Suprapubic skin (tissue), 4 donors: ENCODE data around the gene OXTR. TPM values are rescaled to one million over a fixed set of nuclear protein-coding genes. Genes with fewer than 3 reads are reported as not detected.
A peak's percentile ranks its signal among the peaks of the same experiment; 100 is the strongest.

ENCODE experiments used
- DNase-seq, 2 donors: peaks; one replicate each; pipeline ENCODE4 v3.0.0-alpha.2; 2019; ENCODE audit warnings: low spot score in 2 of 2
- H3K27ac ChIP-seq: fragments of 200-600 bp; sonication (generic); one replicate; pipeline ENCODE4 v1.5.1; 2019
- H3K27me3 ChIP-seq: fragments of 200-600 bp; sonication (generic); one replicate; pipeline ENCODE4 v1.5.1; 2019
- H3K36me3 ChIP-seq: fragments of 200-600 bp; sonication (generic); one replicate; pipeline ENCODE4 v1.5.1; 2019
- H3K4me1 ChIP-seq: fragments of 200-600 bp; sonication (generic); one replicate; pipeline ENCODE4 v1.5.1; 2019
- H3K4me3 ChIP-seq: fragments of 200-600 bp; sonication (generic); one replicate; pipeline ENCODE4 v1.5.1; 2019; ENCODE audit warnings: mild to moderate bottlenecking
- H3K9me3 ChIP-seq: fragments of 200-600 bp; sonication (generic); one replicate; pipeline ENCODE4 v1.5.1; 2019
- EP300 ChIP-seq: sonication (generic); formaldehyde crosslinking; IDR thresholded peaks from one replicate; pipeline ENCODE4 v1.6.1; 2017; ENCODE audit warnings: antibody characterized with exemption
- POLR2A ChIP-seq, 2 donors: fragments of 450-650 bp; IDR thresholded peaks; one replicate each; pipeline ENCODE4 v1.6.1; 2017; ENCODE audit warnings: antibody characterized with exemption in 2 of 2, mild to moderate bottlenecking in 2 of 2, moderate library complexity in 2 of 2
- POLR2AphosphoS5 ChIP-seq, 3 donors: sonication (generic); formaldehyde crosslinking; IDR thresholded peaks; one replicate each; pipeline ENCODE4 v1.6.1; 2017; ENCODE audit warnings: antibody characterized with exemption in 3 of 3
- WGBS: methylation state at CpG from one replicate; pipeline ENCODE4 v1.1.5; 2018; 5-methylcytosine and 5-hydroxymethylcytosine counted together
- total RNA-seq, 4 donors: library from RNA; depleted of rRNA; stranded (reverse); fragments of >200 nt; gene quantifications; one replicate each; pipeline ENCODE4 v1.1.0, GENCODE V29; 2016
- TF ChIP-seq, protein P1 (sequence below), 2 donors: fragments of 200-600 bp in 1 of 2; fragments of 450-650 bp in 1 of 2; sonication (generic) in 1 of 2; IDR thresholded peaks; one replicate each; pipeline ENCODE4 v1.5.1; 2016 to 2019; ENCODE audit warnings: antibody characterized with exemption in 2 of 2, mild to moderate bottlenecking in 1 of 2, moderate library complexity in 1 of 2

Gene OXTR
- total RNA-seq, 4 donors from 2014 or later: 0.08 to 0.31 TPM; not detected in 2

DNA sequence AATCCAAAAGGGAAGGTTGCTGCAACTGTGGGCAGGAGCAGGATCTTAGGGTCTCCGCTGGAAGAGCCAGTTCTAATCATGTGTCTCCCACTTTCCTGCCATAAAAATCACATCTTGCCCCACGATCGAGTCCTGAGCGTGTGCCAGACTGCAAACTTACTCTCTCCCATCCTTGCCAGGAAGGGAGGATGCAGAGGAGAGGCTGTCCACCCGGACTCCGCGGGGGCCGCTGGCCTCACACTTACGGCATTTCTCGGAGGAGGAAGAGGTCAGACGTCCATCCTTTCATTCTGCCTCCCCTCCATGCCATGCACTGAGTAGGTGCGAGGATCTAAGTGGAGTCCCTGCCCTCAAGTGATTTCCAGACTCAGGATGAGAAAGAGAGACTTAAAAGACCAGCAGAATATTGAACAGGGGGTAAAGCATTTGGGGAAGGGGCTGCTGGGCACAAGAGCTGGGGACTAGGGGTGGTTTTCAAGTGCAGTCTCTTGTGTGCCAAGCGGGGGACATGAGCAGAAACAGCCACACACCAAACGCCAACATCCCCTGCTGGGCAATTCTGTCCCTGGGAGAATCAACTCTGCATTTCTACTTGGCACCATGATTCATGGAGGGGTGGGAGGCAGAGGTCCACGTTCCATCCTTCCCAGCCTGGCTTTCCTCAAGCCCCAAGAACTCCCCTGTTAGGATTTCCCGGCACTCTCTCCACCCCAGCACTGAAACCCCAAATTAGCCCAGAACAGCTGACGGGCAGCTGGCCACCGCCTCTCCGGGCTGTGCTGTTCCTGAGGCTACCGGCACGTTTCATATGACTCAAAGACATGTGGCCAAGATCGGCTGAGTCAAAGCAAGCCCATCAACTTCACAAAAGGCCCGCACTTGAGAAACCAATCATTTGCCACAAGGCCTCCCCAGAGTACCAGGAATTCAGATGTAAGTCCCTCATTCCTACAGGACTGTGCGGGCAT, 11.6 kb downstream of the OXTR start:
- peak in 1 of 2 donors; percentile 48 for DNase-seq
- no peak for TF ChIP-seq POLR2A (IDR thresholded peaks at IDR 0.05)
- no peak for TF ChIP-seq POLR2AphosphoS5 (IDR thresholded peaks at IDR 0.05)
- TF ChIP-seq, protein P1, sequence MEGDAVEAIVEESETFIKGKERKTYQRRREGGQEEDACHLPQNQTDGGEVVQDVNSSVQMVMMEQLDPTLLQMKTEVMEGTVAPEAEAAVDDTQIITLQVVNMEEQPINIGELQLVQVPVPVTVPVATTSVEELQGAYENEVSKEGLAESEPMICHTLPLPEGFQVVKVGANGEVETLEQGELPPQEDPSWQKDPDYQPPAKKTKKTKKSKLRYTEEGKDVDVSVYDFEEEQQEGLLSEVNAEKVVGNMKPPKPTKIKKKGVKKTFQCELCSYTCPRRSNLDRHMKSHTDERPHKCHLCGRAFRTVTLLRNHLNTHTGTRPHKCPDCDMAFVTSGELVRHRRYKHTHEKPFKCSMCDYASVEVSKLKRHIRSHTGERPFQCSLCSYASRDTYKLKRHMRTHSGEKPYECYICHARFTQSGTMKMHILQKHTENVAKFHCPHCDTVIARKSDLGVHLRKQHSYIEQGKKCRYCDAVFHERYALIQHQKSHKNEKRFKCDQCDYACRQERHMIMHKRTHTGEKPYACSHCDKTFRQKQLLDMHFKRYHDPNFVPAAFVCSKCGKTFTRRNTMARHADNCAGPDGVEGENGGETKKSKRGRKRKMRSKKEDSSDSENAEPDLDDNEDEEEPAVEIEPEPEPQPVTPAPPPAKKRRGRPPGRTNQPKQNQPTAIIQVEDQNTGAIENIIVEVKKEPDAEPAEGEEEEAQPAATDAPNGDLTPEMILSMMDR (IDR thresholded peaks at IDR 0.05): no peak
- no peak for TF ChIP-seq EP300
- Histone ChIP-seq H3K27ac (no peak overlapping the region), H3K4me3 (no peak overlapping the region), H3K36me3 (no peaks in the 10 kb centered on the region), H3K4me1 (peaks cover 2% of the 10 kb centered on the region), H3K9me3 (no peaks in the 10 kb centered on the region), H3K27me3 (no peaks in the 10 kb centered on the region)
- WGBS: 72% methylated on average over 24 of the region's 24 CpGs

DNA sequence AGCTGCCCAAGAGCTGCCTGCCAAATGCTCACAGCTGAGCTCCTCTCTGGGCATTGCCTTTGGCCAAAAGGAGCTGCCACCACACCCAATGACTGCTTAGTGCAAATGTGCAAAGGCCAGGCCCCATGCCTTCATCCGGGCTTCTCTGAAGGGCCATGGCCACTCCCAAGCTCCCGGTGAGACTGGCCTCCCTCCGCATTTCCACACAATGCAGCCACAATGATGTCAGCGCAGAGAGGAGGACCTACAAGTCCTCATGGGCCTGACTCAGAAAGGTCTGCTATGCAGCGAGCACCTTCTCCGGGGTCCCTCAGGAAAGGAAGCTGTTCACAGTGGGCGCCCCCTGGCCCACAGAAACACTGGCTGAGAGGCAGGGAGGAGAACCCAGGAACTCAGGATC, 12.7 kb downstream of the OXTR start:
- DNase-seq: peak in 1 of 2 donors; percentile 57
- no peak overlapping the region for H3K4me3 ChIP-seq
- no peak overlapping the region for H3K27ac ChIP-seq
- 93% methylated on average over 5 of the region's 7 CpGs for WGBS
- no peak for TF ChIP-seq EP300
- TF ChIP-seq POLR2AphosphoS5 (IDR thresholded peaks at IDR 0.05): no peak
- TF ChIP-seq, protein P1 (IDR thresholded peaks at IDR 0.05): no peak
- TF ChIP-seq POLR2A (IDR thresholded peaks at IDR 0.05): no peak
- H3K27me3 ChIP-seq: no peaks in the 10 kb centered on the region
- no peaks in the 10 kb centered on the region for H3K36me3 ChIP-seq
- no peaks in the 10 kb centered on the region for H3K9me3 ChIP-seq
- peaks cover 2% of the 10 kb centered on the region for H3K4me1 ChIP-seq

- Histone ChIP-seq H3K4me3 (no peak overlapping the region), H3K27me3 (no peaks in the 10 kb centered on the region)
- no peak for TF ChIP-seq POLR2A (IDR thresholded peaks at IDR 0.05)
- TF ChIP-seq, protein P1 (IDR thresholded peaks at IDR 0.05): no peak
- TF ChIP-seq POLR2AphosphoS5 (IDR thresholded peaks at IDR 0.05): no peak
- no peak for TF ChIP-seq EP300
Observed at GRCh38 chr3:8755564-8756237, 13.7 kb downstream of the OXTR start.

GRCh38 chr3:8755097-8755496, 14.3 kb downstream of the OXTR start:
- H3K9me3 ChIP-seq: no peaks in the 10 kb centered on the region
- no peak overlapping the region for H3K4me3 ChIP-seq
- no peak for DNase-seq
- H3K4me1 ChIP-seq: peaks cover 2% of the 10 kb centered on the region
- TF ChIP-seq EP300: no peak
- TF ChIP-seq, protein P1 (IDR thresholded peaks at IDR 0.05): no peak
- no peak for TF ChIP-seq POLR2A (IDR thresholded peaks at IDR 0.05)
- TF ChIP-seq POLR2AphosphoS5 (IDR thresholded peaks at IDR 0.05): no peak
- no peaks in the 10 kb centered on the region for H3K27me3 ChIP-seq
- WGBS: 72% methylated on average over 3 of the region's 3 CpGs
- no peak overlapping the region for H3K27ac ChIP-seq
- no peaks in the 10 kb centered on the region for H3K36me3 ChIP-seq

More at GRCh38 chr3:8755564-8756237, 13.7 kb downstream of the OXTR start:
- no peak overlapping the region for H3K27ac ChIP-seq
- no peaks in the 10 kb centered on the region for H3K36me3 ChIP-seq
- H3K4me1 ChIP-seq: peaks cover 2% of the 10 kb centered on the region
- WGBS: 75% methylated on average over 6 of the region's 6 CpGs
- peak in 1 of 2 donors; percentile 31 for DNase-seq
- no peaks in the 10 kb centered on the region for H3K9me3 ChIP-seq

DNA sequence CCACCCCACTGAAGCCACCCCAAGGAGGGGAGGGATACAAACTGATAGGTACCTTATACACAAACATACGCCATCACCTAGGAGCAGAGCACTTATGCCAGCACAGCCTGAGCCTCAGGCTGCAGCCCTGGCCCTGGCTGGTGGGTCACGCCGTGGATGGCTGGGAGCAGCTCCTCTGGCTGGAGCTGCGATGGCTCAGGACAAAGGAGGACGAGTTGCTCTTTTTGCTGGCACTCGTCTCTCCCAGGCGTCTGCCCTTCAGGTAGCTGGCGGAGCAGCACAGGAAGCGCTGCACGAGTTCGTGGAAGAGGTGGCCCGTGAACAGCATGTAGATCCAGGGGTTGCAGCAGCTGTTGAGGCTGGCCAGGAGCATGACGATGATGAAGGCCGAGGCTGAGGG, 16.6 kb downstream of the OXTR start:
- no peaks in the 10 kb centered on the region for H3K9me3 ChIP-seq
- H3K4me1 ChIP-seq: peaks cover 2% of the 10 kb centered on the region
- no peaks in the 10 kb centered on the region for H3K27me3 ChIP-seq
- no peak overlapping the region for H3K27ac ChIP-seq
- TF ChIP-seq, protein P1 (IDR thresholded peaks at IDR 0.05): no peak
- TF ChIP-seq EP300: no peak
- peak in 1 of 2 donors; percentile 58 for DNase-seq
- no peaks in the 10 kb centered on the region for H3K36me3 ChIP-seq
- 87% methylated on average over 13 of the region's 14 CpGs for WGBS
- no peak overlapping the region for H3K4me3 ChIP-seq
